KMS-11 (cell line): ENCODE results near the gene TNIP3.

ENCODE experiments used
- H2AFZ ChIP-seq: fragments of 200-600 bp; sonication (generic); 2 replicates; pipeline ENCODE4 v1.6.1; 2016; ENCODE audit warnings: antibody characterized with exemption, mixed run types, low read depth
- H3K27ac ChIP-seq: fragments of 200-600 bp; sonication (generic); 2 replicates; pipeline ENCODE4 v1.6.1; 2016; ENCODE audit warnings: mild to moderate bottlenecking, mixed run types
- H3K27me3 ChIP-seq: fragments of 200-600 bp; sonication (generic); 2 replicates; pipeline ENCODE4 v1.6.1; 2017; ENCODE audit warnings: mild to moderate bottlenecking, low read depth, mixed run types, moderate library complexity; ENCODE audit not compliant: insufficient read depth
- H3K36me3 ChIP-seq: fragments of 200-600 bp; sonication (generic); 2 replicates; pipeline ENCODE4 v1.6.1; 2017; ENCODE audit warnings: mild to moderate bottlenecking, mixed run types; ENCODE audit not compliant: insufficient read depth
- H3K4me1 ChIP-seq: fragments of 200-600 bp; sonication (generic); 2 replicates; pipeline ENCODE4 v1.6.1; 2016; ENCODE audit warnings: mild to moderate bottlenecking, low read depth, mixed run types; ENCODE audit not compliant: poor library complexity, severe bottlenecking
- H3K4me2 ChIP-seq: fragments of 200-600 bp; sonication (generic); 2 replicates; pipeline ENCODE4 v1.7.0; 2016; ENCODE audit warnings: mild to moderate bottlenecking, mixed run types
- H3K4me3 ChIP-seq: fragments of 200-600 bp; sonication (generic); IDR thresholded peaks from 2 replicates; pipeline ENCODE4 v1.6.1; 2017; ENCODE audit warnings: low read depth, low read length, mixed read lengths; ENCODE audit not compliant: insufficient read depth
- H3K79me2 ChIP-seq: fragments of 200-600 bp; sonication (generic); 2 replicates; pipeline ENCODE4 v1.6.1; 2016; ENCODE audit warnings: low read depth, mixed run types; ENCODE audit not compliant: insufficient read depth
- H3K9ac ChIP-seq: fragments of 200-600 bp; sonication (generic); 2 replicates; pipeline ENCODE4 v1.6.1; 2016; ENCODE audit warnings: mild to moderate bottlenecking, mixed run types
- H4K20me1 ChIP-seq: fragments of 200-600 bp; sonication (generic); 2 replicates; pipeline ENCODE4 v1.6.1; 2016; ENCODE audit warnings: mild to moderate bottlenecking, mixed run types; ENCODE audit not compliant: insufficient read depth
- TF ChIP-seq, protein P1 (sequence below): fragments of 200-600 bp; sonication (generic); conservative IDR thresholded peaks from 2 replicates; pipeline ENCODE4 v1.6.1; 2017; ENCODE audit warnings: low read depth, mild to moderate bottlenecking, antibody characterized with exemption, low read length, moderate library complexity, mixed read lengths

TNIP3 gene

GRCh38 chr4:121125498-121125885, 38.6 kb downstream of the TNIP3 start:
- Histone ChIP-seq H3K27me3 (no peaks in the 10 kb centered on the region), H3K36me3 (no peaks in the 10 kb centered on the region), H4K20me1 (no peaks in the 10 kb centered on the region), H3K4me1 (no peaks in the 10 kb centered on the region), H3K27ac (no peak overlapping the region), H2AFZ (no peak overlapping the region), H3K4me3 (no peak overlapping the region), H3K4me2 (no peak overlapping the region), H3K9ac (no peak overlapping the region), H3K79me2 (no peaks in the 10 kb centered on the region)
- TF ChIP-seq, protein P1, sequence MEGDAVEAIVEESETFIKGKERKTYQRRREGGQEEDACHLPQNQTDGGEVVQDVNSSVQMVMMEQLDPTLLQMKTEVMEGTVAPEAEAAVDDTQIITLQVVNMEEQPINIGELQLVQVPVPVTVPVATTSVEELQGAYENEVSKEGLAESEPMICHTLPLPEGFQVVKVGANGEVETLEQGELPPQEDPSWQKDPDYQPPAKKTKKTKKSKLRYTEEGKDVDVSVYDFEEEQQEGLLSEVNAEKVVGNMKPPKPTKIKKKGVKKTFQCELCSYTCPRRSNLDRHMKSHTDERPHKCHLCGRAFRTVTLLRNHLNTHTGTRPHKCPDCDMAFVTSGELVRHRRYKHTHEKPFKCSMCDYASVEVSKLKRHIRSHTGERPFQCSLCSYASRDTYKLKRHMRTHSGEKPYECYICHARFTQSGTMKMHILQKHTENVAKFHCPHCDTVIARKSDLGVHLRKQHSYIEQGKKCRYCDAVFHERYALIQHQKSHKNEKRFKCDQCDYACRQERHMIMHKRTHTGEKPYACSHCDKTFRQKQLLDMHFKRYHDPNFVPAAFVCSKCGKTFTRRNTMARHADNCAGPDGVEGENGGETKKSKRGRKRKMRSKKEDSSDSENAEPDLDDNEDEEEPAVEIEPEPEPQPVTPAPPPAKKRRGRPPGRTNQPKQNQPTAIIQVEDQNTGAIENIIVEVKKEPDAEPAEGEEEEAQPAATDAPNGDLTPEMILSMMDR, result no peak

GRCh38 chr4:121122661-121123060, 41.5 kb downstream of the TNIP3 start:
- Histone ChIP-seq H2AFZ (no peak overlapping the region), H3K9ac (no peak overlapping the region), H3K79me2 (no peaks in the 10 kb centered on the region), H3K4me2 (no peak overlapping the region), H3K4me3 (no peak overlapping the region), H4K20me1 (no peaks in the 10 kb centered on the region), H3K36me3 (no peaks in the 10 kb centered on the region), H3K4me1 (peaks cover 7% of the 10 kb centered on the region), H3K27ac (no peak overlapping the region), H3K27me3 (no peaks in the 10 kb centered on the region)
- TF ChIP-seq, protein P1, result no peak

GRCh38 chr4:121119715-121120114, 44.4 kb downstream of the TNIP3 start:
- no peaks in the 10 kb centered on the region for H3K79me2 ChIP-seq

DNA sequence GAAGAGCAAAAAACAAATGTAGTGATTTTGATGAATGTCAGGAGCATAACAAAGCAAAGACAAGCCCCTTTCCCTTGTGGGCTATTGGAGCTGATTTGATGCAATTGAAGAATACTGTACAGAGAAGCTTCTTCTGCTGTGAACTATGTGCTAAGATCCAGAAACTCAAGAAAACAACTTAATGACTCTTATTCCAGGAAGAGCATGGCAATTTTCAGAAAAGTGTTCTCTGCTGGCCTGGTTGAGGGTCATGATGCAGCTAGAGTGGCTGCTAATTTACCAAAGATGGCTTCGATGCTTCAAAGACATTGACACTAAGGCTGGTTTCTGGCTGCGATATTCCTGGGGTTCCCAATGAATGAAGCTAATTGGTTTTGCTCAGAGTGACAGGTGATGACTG, 45.8 kb downstream of the TNIP3 start:
- no peaks in the 10 kb centered on the region for H3K79me2 ChIP-seq
- H4K20me1 ChIP-seq, result no peaks in the 10 kb centered on the region
- H3K4me3 ChIP-seq, result no peak overlapping the region
- H2AFZ ChIP-seq, result no peak overlapping the region
- H3K27ac ChIP-seq, result no peak overlapping the region
- H3K36me3 ChIP-seq, result no peaks in the 10 kb centered on the region
- TF ChIP-seq, protein P1, result no peak
- H3K4me1 ChIP-seq, result peaks cover 45% of the 10 kb centered on the region
- H3K4me2 ChIP-seq, result no peak overlapping the region
- H3K27me3 ChIP-seq, result no peaks in the 10 kb centered on the region
- no peak overlapping the region for H3K9ac ChIP-seq

More at GRCh38 chr4:121119715-121120114, 44.4 kb downstream of the TNIP3 start:
- Histone ChIP-seq H3K9ac (no peak overlapping the region), H2AFZ (no peak overlapping the region), H3K4me1 (peaks cover 31% of the 10 kb centered on the region), H3K27ac (no peak overlapping the region), H3K36me3 (no peaks in the 10 kb centered on the region), H3K4me3 (no peak overlapping the region), H3K27me3 (no peaks in the 10 kb centered on the region), H4K20me1 (no peaks in the 10 kb centered on the region), H3K4me2 (no peak overlapping the region)
- TF ChIP-seq, protein P1, result no peak

DNA sequence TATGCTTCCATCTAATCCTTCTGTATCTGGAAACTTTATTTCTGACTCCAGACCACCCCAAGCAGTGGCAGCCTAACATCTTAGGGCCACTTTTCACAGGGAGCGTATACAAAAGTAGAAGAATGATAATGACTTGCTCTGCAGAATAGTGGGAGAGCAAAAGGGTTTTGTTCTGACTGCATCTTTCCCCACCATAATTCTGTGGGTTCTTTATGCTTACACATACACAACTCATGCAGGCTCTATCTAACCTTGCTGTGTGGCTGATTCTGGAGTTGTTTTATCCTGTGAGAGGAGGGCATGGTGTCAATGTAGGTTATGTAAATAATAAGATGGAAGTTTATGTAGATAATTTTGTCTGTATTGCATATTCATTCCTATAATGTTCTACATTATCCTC, 49.4 kb downstream of the TNIP3 start:
- H4K20me1 ChIP-seq, result no peaks in the 10 kb centered on the region
- H3K4me1 ChIP-seq, result peaks cover 64% of the 10 kb centered on the region
- peak overlapping the region; percentile 84 for H3K27ac ChIP-seq
- peak overlapping the region; percentile 60 for H3K4me2 ChIP-seq
- H3K4me3 ChIP-seq, result no peak overlapping the region
- TF ChIP-seq, protein P1, result no peak
- H3K9ac ChIP-seq, result peak overlapping the region; percentile 36; the same call in 1 of the 2 replicates
- no peaks in the 10 kb centered on the region for H3K27me3 ChIP-seq
- peak overlapping the region; percentile 60 for H2AFZ ChIP-seq
- no peaks in the 10 kb centered on the region for H3K79me2 ChIP-seq
- no peaks in the 10 kb centered on the region for H3K36me3 ChIP-seq
